ENCODE results near the gene GNB3. TPM values are rescaled to one million over a fixed set of nuclear protein-coding genes. Genes with fewer than 3 reads are reported as not detected.
"Not testable (repeated sequence)": the region's sequence is repeated elsewhere in the genome, so short reads cannot be mapped to it uniquely, and the experiment has no call there.

Gene GNB3
- total and polyA plus RNA-seq, 2 of the 4 experiments (the other 2 are of a cell fraction): 0.72 to 20.5 TPM

GRCh38 chr12:6879824-6880223, 39.1 kb downstream of the GNB3 start:
- H3K4me1 ChIP-seq (ENCODE audit: control insufficient read depth, insufficient read depth, low read length); H2BK15ac ChIP-seq (ENCODE audit: low read depth, low read length); H4K20me1 ChIP-seq (ENCODE audit: insufficient read depth, low read length); CTCF ChIA-PET; H2AK5ac ChIP-seq (ENCODE audit: low read depth, low read length); in situ Hi-C loops (cut with MboI; ENCODE audit: low sequenced_read_pairs); H4K5ac ChIP-seq (ENCODE audit: low read depth, low read length); H3K18ac ChIP-seq (ENCODE audit: low read depth, low read length); H2BK20ac ChIP-seq (ENCODE audit: low read depth, low read length); H3K79me1 ChIP-seq (ENCODE audit: low read depth in 1 of 2, low read length in 2 of 2); BruUV-seq (replicated peaks); H3K56ac ChIP-seq (ENCODE audit: extremely low read depth, insufficient read depth, low read length); H2BK120ac ChIP-seq (ENCODE audit: low read depth, low read length); H3K9me1 ChIP-seq (ENCODE audit: insufficient read depth, low read length); H3K9me3 ChIP-seq (ENCODE audit: control insufficient read depth, insufficient read depth, low read length); H3K27ac ChIP-seq (ENCODE audit: insufficient read depth, low read length); dilution Hi-C loops (cut with HindIII; ENCODE audit: low sequenced_read_pairs, unreplicated experiment); H4K8ac ChIP-seq (ENCODE audit: low read depth in 2 of 2, low read length in 2 of 2); H2AFZ ChIP-seq (replicated peaks; ENCODE audit: low read length, poor library complexity); H3K14ac ChIP-seq (replicated peaks; ENCODE audit: low read depth, low read length); H3K27me3 ChIP-seq (ENCODE audit: control insufficient read depth, insufficient read depth, low read length); intact Hi-C loops (cut with micrococcal nuclease); H2BK5ac ChIP-seq (ENCODE audit: low read depth, low read length, poor library complexity, severe bottlenecking); H2AK9ac ChIP-seq (replicated peaks; ENCODE audit: low read depth, low read length, poor library complexity); DNase-seq; H3K4me3 ChIP-seq (ENCODE audit: insufficient read depth, low read depth, low read length); H3K4me2 ChIP-seq (ENCODE audit: low read depth, low read length); ATAC-seq (ENCODE audit: low read depth); H4K91ac ChIP-seq (ENCODE audit: insufficient read depth, low read depth, low read length); H3K9ac ChIP-seq (ENCODE audit: low read depth, low read length); H3K4ac ChIP-seq (ENCODE audit: low read depth, low read length); H3K23ac ChIP-seq (ENCODE audit: low read depth, low read length): not testable (repeated sequence)
- POLR2A ChIA-PET (ENCODE audit: unreplicated experiment): interaction anchor here (1.1 kb wide), 1 partner anchor 11 kb away, joined by 9 read pairs; no protein-coding TSS in a partner anchor
- 89% methylated on average over 4 of the region's 11 CpGs; no CpG with 5 or more reads in 1 of the 2 experiments for WGBS, 2 experiments (ENCODE audit: extremely low coverage in 2 of 2, insufficient read length in 1 of 2)
- H3K36me3 ChIP-seq (ENCODE audit: control insufficient read depth, insufficient read depth, low read length): peaks cover 19% of the 10 kb centered on the region
